Testis (tissue), 3 donors: ENCODE results near the gene DDR2. TPM values are rescaled to one million over a fixed set of nuclear protein-coding genes. Genes with fewer than 3 reads are reported as not detected.

Experiments
- DNase-seq: peaks from one replicate; pipeline ENCODE4 v3.0.0-alpha.2; 2019
- H3K27ac ChIP-seq, 2 donors: fragments of 200-600 bp; sonication (generic); one replicate each; pipeline ENCODE4 v1.5.1; 2019
- H3K27me3 ChIP-seq: fragments of 200-600 bp; sonication (generic); one replicate; pipeline ENCODE4 v1.5.1; 2019
- H3K36me3 ChIP-seq: fragments of 200-600 bp; sonication (generic); one replicate; pipeline ENCODE4 v1.5.1; 2017; ENCODE audit warnings: low read depth; ENCODE audit errors: missing control alignments
- H3K4me1 ChIP-seq: fragments of 200-600 bp; sonication (generic); one replicate; pipeline ENCODE4 v1.5.1; 2019
- H3K4me3 ChIP-seq, 2 donors: fragments of 200-600 bp; sonication (generic); one replicate each; pipeline ENCODE4 v1.5.1; 2017 to 2019
- H3K9me3 ChIP-seq: fragments of 200-600 bp; sonication (generic); one replicate; pipeline ENCODE4 v1.5.1; 2017
- POLR2A ChIP-seq: fragments of 450-650 bp; IDR thresholded peaks from one replicate; pipeline ENCODE4 v1.6.1; 2017; ENCODE audit warnings: antibody characterized with exemption, mild to moderate bottlenecking, moderate library complexity
- WGBS, 2 donors: methylation state at CpG; one replicate each; pipeline ENCODE4 v1.1.5; 2018; 5-methylcytosine and 5-hydroxymethylcytosine counted together
- intact Hi-C: fragments of 100-400 bp; cut with DNase I; formaldehyde crosslinking; loops from one replicate; pipeline ENCODE4 v1.15.1; 2023; ENCODE audit warnings: low total_unique reads
- polyA plus RNA-seq: library from polyadenylated mRNA; stranded (reverse); fragments of 350-450 nt; fragmentation: Illumina TruSeq; extraction: RNeasy Lipid Tissue Mini Kit (QIAGEN cat#74804); gene quantifications from one replicate; pipeline ENCODE4 v1.2.3, GENCODE V29; 2014; ENCODE audit warnings: low read depth, low replicate concordance; ENCODE audit not compliant: insufficient read depth
- total RNA-seq, 2 donors: library from RNA; depleted of rRNA; stranded (reverse); fragments of >200 nt; gene quantifications; one replicate each; pipeline ENCODE4 v1.2.3, GENCODE V29; 2016
- TF ChIP-seq, protein P1 (sequence below), 3 experiments: fragments of 450-650 bp in 2 of 3; fragments of 200-600 bp in 1 of 3; sonication (generic) in 1 of 3; IDR thresholded peaks; one replicate each; pipeline ENCODE4 v1.5.1; 2016 to 2019; ENCODE audit warnings: antibody characterized with exemption in 3 of 3, mild to moderate bottlenecking in 2 of 3, moderate library complexity in 1 of 3

Gene DDR2
- total and polyA plus RNA-seq, 3 donors from 2014 or later = 9.0 to 13.2 (median 9.2) TPM

GRCh38 chr1:162690672-162691434 lies 58.6 kb downstream of the DDR2 start:
- Histone ChIP-seq H3K36me3 (no peaks in the 10 kb centered on the region), H3K4me3 (no peak overlapping the region), H3K27ac (peak overlapping the region; percentile 2 to 57), H3K27me3 (no peaks in the 10 kb centered on the region), H3K4me1 (peaks cover 16% of the 10 kb centered on the region), H3K9me3 (no peaks in the 10 kb centered on the region)
- TF ChIP-seq POLR2A = no peak
- TF ChIP-seq, protein P1, sequence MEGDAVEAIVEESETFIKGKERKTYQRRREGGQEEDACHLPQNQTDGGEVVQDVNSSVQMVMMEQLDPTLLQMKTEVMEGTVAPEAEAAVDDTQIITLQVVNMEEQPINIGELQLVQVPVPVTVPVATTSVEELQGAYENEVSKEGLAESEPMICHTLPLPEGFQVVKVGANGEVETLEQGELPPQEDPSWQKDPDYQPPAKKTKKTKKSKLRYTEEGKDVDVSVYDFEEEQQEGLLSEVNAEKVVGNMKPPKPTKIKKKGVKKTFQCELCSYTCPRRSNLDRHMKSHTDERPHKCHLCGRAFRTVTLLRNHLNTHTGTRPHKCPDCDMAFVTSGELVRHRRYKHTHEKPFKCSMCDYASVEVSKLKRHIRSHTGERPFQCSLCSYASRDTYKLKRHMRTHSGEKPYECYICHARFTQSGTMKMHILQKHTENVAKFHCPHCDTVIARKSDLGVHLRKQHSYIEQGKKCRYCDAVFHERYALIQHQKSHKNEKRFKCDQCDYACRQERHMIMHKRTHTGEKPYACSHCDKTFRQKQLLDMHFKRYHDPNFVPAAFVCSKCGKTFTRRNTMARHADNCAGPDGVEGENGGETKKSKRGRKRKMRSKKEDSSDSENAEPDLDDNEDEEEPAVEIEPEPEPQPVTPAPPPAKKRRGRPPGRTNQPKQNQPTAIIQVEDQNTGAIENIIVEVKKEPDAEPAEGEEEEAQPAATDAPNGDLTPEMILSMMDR (IDR thresholded peaks at IDR 0.05) = no peak
- no peak for DNase-seq
- WGBS, 2 donors = 24 to 40% methylated on average over 7 of the region's 7 CpGs
- intact Hi-C loops = no loop called here

- no peaks in the 10 kb centered on the region for H3K9me3 ChIP-seq
- intact Hi-C loops = no loop called here
- H3K27me3 ChIP-seq = no peaks in the 10 kb centered on the region
- peaks cover 20% of the 10 kb centered on the region for H3K4me1 ChIP-seq
- no peaks in the 10 kb centered on the region for H3K36me3 ChIP-seq
- H3K4me3 ChIP-seq = no peak overlapping the region
- no peak overlapping the region for H3K27ac ChIP-seq
- no peak for DNase-seq
- WGBS, 2 donors = 78 to 80% methylated on average over 4 of the region's 4 CpGs
- no peak for TF ChIP-seq POLR2A
- TF ChIP-seq, protein P1 (IDR thresholded peaks at IDR 0.05) = no peak
Measured at GRCh38 chr1:162691999-162692575, 59.8 kb downstream of the DDR2 start.

GRCh38 chr1:162694911-162695310 lies 62.6 kb downstream of the DDR2 start:
- no peak for TF ChIP-seq POLR2A
- TF ChIP-seq, protein P1 (IDR thresholded peaks at IDR 0.05) = no peak
- H3K4me1 ChIP-seq = peaks cover 10% of the 10 kb centered on the region
- WGBS, 2 donors = 88 to 91% methylated on average over 4 of the region's 4 CpGs
- no peak for DNase-seq
- intact Hi-C loops = no loop called here
- H3K36me3 ChIP-seq = no peaks in the 10 kb centered on the region
- H3K9me3 ChIP-seq = no peaks in the 10 kb centered on the region
- H3K4me3 ChIP-seq = no peak overlapping the region
- H3K27me3 ChIP-seq = no peaks in the 10 kb centered on the region
- no peak overlapping the region for H3K27ac ChIP-seq

- no peaks in the 10 kb centered on the region for H3K9me3 ChIP-seq
- H3K4me1 ChIP-seq = peaks cover 10% of the 10 kb centered on the region
- no peaks in the 10 kb centered on the region for H3K36me3 ChIP-seq
- TF ChIP-seq, protein P1 (IDR thresholded peaks at IDR 0.05) = no peak
- no peak for TF ChIP-seq POLR2A
- H3K4me3 ChIP-seq = no peak overlapping the region
- H3K27ac ChIP-seq = peak overlapping the region in 1 of 2 donors; percentile 59
- WGBS, 2 donors = 48 to 54% methylated on average over 1 of the region's 1 CpG
- no peaks in the 10 kb centered on the region for H3K27me3 ChIP-seq
- DNase-seq = no peak
- intact Hi-C loops = no loop called here
Measured at GRCh38 chr1:162695687-162696086, 63.4 kb downstream of the DDR2 start.
